Heart right ventricle (tissue), 16 donors: ENCODE measurements around the gene CD59. TPM values are rescaled to one million over a fixed set of nuclear protein-coding genes. Genes with fewer than 3 reads are reported as not detected.

ENCODE experiments used
- ATAC-seq, 8 donors: fragments of 200-7000 bp; cut with Tn5 transposase; one replicate each; pipeline ENCODE4 v1.9.1; 2020; ENCODE audit warnings: mild to moderate bottlenecking in 8 of 8, moderate library complexity in 8 of 8, moderate number of reproducible peaks in 1 of 8
- DNase-seq, 2 donors: peaks; one replicate each; pipeline ENCODE4 v3.0.0-alpha.2; 2020
- H3K27ac ChIP-seq, 10 donors: fragments of 200-600 bp; sonication (generic) in 2 of 10; one replicate each; pipeline versions ENCODE4 v1.5.0 to v1.8.0; 2020 to 2022; ENCODE audit warnings: mild to moderate bottlenecking in 3 of 10
- H3K27me3 ChIP-seq, 7 donors: fragments of 200-600 bp; one replicate each; pipeline ENCODE4 v1.8.0; 2021 to 2022; ENCODE audit warnings: mild to moderate bottlenecking in 2 of 7
- H3K36me3 ChIP-seq, 9 donors: fragments of 200-600 bp; sonication (generic) in 1 of 9; one replicate each; pipeline versions ENCODE4 v1.5.0 to v1.8.0; 2020 to 2022; ENCODE audit warnings: mild to moderate bottlenecking in 2 of 9
- H3K4me1 ChIP-seq, 9 donors: fragments of 200-600 bp; sonication (generic) in 1 of 9; one replicate each; pipeline versions ENCODE4 v1.5.0 to v1.8.0; 2020 to 2022; ENCODE audit warnings: mild to moderate bottlenecking in 4 of 9
- H3K4me3 ChIP-seq, 10 donors: fragments of 200-600 bp; sonication (generic) in 2 of 10; one replicate each; pipeline versions ENCODE4 v1.5.0 to v1.8.0; 2020 to 2022; ENCODE audit warnings: mild to moderate bottlenecking in 7 of 10, moderate library complexity in 2 of 10
- H3K9me3 ChIP-seq, 11 donors: fragments of 200-600 bp in 10 of 11; sonication (generic) in 2 of 11; one replicate each; pipeline versions ENCODE4 v1.5.0 to v1.8.0; 2013 to 2022; ENCODE audit warnings: mild to moderate bottlenecking in 2 of 11, control low read depth in 1 of 11, moderate library complexity in 1 of 11
- WGBS, 2 donors: extraction: QIAGEN DNeasy Blood & Tissue Kit; methylation state at CpG; one replicate each; pipeline ENCODE4 v1.1.7; 2013; ENCODE audit warnings: inconsistent platforms in 1 of 2; 5-methylcytosine and 5-hydroxymethylcytosine counted together
- intact Hi-C, 10 donors: fragments of 100-400 bp; cut with DNase I; formaldehyde crosslinking; loops; one replicate each; pipeline versions ENCODE4 v1.11.1 to v1.14.2; 2022
- polyA plus RNA-seq, 2 donors: library from polyadenylated mRNA; stranded (reverse); fragments of 200-250 nt; gene quantifications; one replicate each; pipeline ENCODE4 v1.2.3, GENCODE V29; 2013
- total RNA-seq, 10 donors: library from RNA; stranded (reverse); fragmentation: NEBNext Ultra II Directional in 3 of 10; extraction: Animal tissue kit (Norgen Biotek cat#: 25700) in 3 of 10; gene quantifications; one replicate each; pipeline versions ENCODE4 v1.2.1 to v1.2.4, GENCODE V29; 2021 to 2023
- TF ChIP-seq, protein P1 (sequence below), 9 donors: fragments of 200-600 bp; sonication (generic) in 2 of 9; IDR thresholded peaks; one replicate each; pipeline versions ENCODE4 v1.5.0 to v1.8.0; 2021 to 2022; ENCODE audit warnings: antibody characterized with exemption in 9 of 9, mild to moderate bottlenecking in 5 of 9, moderate library complexity in 1 of 9
- donor health status: Arrhythmogenic right ventricular cardiomyopathy.
- donor health status: ischemic (EF 13 %, LVEDD 7.1; RV severe dilation, severe dysfunction).
- donor health status: healthy with polysubstance abuse.
- donor health status: DM: no; HTN: yes; CAD: no.
- donor health status: DM: no; HTN: no; CAD: no.
- donor health status: ischemic (EF 25% LVEDD 6.9; RV normal size, moderate dysfunction).
- donor health status: ischemic (EF 25% LVEDD 5.7; RV mildly dilated, moderate dysfunction).
- donor health status: healthy.
- donor health status: DM: yes; HTN: yes; CAD: no.
- donor health status: Ischemic cardiomyopathy.
- donor health status: ischemic (EF 35%, LVEDD 5.7; RV mildly dilated, moderate dysfunction).
- donor health status: nonischemic (EF 11% LVEDD 7.7; RV severe dilation, severe dysfunction).
- donor health status: DM: yes; HTN: yes; CAD: no.
- donor health status: PGD.
- donor health status: ischemic (EF 29% LVEDD 5.4; RV normal size, mild dysfunction).
- donor health status: nonischemic (EF 23%, LVEDD 6.1; RV moderate dilation, normal function).

CD59 gene
- total and polyA plus RNA-seq, 12 donors = 120 to 1,261 (median 753) TPM

DNA sequence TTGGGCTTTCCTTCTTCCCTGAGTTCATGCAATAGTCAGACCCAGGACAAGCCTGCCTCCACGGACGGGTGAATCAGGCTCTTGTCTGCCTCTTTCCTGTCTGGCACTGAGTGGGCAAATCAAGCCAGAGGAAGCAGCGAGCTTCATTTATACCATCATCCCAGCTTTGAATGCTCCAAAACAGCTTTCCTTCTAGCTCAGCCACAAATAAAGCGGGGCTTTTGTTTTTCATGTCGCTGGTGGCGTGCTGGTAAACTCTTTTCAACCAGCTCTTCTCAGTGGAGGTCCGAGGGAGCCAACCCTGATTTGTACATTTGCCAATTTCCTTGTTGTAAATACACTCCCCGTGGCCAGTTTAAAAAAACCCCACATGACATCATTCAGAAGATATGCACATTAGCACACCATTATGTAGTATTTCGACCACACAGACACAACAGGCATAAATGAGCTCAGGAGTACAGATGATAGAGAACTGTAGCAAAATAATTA lies 44.2 kb downstream of the CD59 start:
- Histone ChIP-seq H3K36me3 (no peaks in the 10 kb centered on the region), H3K4me1 (peaks cover 27 to 83% (median 71%) of the 10 kb centered on the region in 9 donors), H3K9me3 (peaks cover 0 to 5% (median 0%) of the 10 kb centered on the region in 11 donors), H3K27me3 (no peaks in the 10 kb centered on the region), H3K4me3 (peak overlapping the region in 3 of 10 donors; percentile 11 to 24 (median 20)), H3K27ac (peak overlapping the region; percentile 81 to 94 (median 86))
- ATAC-seq (peak; percentile 46 to 64 (median 60)), DNase-seq (peak in 1 of 2 donors; percentile 76)
- WGBS, 2 donors = 21 to 24% methylated on average over 9 of the region's 9 CpGs
- TF ChIP-seq, protein P1, sequence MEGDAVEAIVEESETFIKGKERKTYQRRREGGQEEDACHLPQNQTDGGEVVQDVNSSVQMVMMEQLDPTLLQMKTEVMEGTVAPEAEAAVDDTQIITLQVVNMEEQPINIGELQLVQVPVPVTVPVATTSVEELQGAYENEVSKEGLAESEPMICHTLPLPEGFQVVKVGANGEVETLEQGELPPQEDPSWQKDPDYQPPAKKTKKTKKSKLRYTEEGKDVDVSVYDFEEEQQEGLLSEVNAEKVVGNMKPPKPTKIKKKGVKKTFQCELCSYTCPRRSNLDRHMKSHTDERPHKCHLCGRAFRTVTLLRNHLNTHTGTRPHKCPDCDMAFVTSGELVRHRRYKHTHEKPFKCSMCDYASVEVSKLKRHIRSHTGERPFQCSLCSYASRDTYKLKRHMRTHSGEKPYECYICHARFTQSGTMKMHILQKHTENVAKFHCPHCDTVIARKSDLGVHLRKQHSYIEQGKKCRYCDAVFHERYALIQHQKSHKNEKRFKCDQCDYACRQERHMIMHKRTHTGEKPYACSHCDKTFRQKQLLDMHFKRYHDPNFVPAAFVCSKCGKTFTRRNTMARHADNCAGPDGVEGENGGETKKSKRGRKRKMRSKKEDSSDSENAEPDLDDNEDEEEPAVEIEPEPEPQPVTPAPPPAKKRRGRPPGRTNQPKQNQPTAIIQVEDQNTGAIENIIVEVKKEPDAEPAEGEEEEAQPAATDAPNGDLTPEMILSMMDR (IDR thresholded peaks at IDR 0.05) = no peak
- intact Hi-C loops = loop anchor here in 8 of 10 donors (2.0 to 10.0 kb wide), 6 partner anchors 43 to 527 kb away; partner anchors contain the start of genes HIPK3 (in 3 of the 8), CD59 (in 2 of the 8) and CSTF3 (in 2 of the 8)

DNA sequence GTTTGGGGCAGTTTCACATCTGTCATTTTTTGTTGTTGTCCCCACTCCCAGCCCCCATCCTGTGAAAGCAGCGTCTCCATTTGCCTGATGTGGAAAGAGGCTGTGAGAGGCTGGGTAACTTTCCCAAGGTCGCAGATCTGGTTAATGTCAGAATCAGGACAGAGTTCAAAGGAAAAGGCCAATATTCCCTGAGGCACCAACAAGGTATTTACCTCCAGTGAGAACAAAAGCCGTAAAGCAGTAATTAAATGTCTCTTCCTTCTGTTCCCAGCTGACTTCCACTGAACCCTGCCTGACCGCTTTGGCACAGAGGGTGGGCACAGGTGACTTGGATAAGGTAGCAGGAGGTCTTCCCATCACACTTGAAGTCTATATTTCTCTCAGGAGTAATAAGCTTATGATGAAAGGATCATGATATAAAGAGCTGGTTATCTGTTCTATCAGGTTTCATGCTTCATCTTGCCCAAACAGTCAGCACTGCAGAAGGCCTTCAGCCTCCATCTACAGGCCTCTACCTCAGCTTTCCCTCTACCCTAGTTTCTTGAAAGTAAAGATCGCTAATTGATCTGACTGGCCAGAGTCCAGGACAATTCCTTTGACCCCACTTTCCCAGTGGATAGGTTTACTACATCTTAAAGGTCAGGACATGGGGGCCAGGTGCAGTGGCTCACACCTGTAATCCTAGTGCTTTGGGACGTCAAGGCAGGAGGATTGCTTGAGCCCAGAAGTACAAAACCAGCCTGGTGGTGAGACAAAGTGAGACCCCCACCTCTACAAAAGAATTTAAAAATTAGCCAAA lies 45.0 kb downstream of the CD59 start:
- TF ChIP-seq, protein P1 (IDR thresholded peaks at IDR 0.05) = no peak
- DNase-seq = no peak
- Histone ChIP-seq H3K27ac (peak overlapping the region; percentile 81 to 94 (median 86)), H3K4me3 (no peak overlapping the region), H3K4me1 (peaks cover 27 to 81% (median 68%) of the 10 kb centered on the region in 9 donors), H3K27me3 (no peaks in the 10 kb centered on the region), H3K36me3 (no peaks in the 10 kb centered on the region), H3K9me3 (peaks cover 0 to 6% (median 0%) of the 10 kb centered on the region in 11 donors)
- intact Hi-C loops = loop anchor here in 8 of 10 donors (2.0 to 10.0 kb wide), 6 partner anchors 44 to 526 kb away; partner anchors contain the start of genes HIPK3 (in 3 of the 8), CD59 (in 2 of the 8) and CSTF3 (in 2 of the 8)
- WGBS, 2 donors = 61 to 67% methylated on average over 6 of the region's 6 CpGs
- peak in 4 of 8 donors; percentile 13 to 32 (median 18) for ATAC-seq

GRCh38 chr11:33690290-33691065 lies 45.7 kb downstream of the CD59 start:
- H3K27ac ChIP-seq = peak overlapping the region; percentile 81 to 94 (median 86)
- peak; percentile 55 to 74 for DNase-seq
- H3K4me3 ChIP-seq = no peak overlapping the region
- H3K27me3 ChIP-seq = no peaks in the 10 kb centered on the region
- TF ChIP-seq, protein P1 (IDR thresholded peaks at IDR 0.05) = no peak
- no peaks in the 10 kb centered on the region for H3K36me3 ChIP-seq
- 42 to 43% methylated on average over 8 of the region's 8 CpGs for WGBS, 2 donors
- H3K9me3 ChIP-seq = peaks cover 0 to 6% (median 0%) of the 10 kb centered on the region in 11 donors
- ATAC-seq = peak; percentile 60 to 93 (median 87)
- intact Hi-C loops = loop anchor here in 8 of 10 donors (2.0 to 10.0 kb wide), 6 partner anchors 44 to 526 kb away; partner anchors contain the start of genes HIPK3 (in 3 of the 8), CD59 (in 2 of the 8) and CSTF3 (in 2 of the 8)
- peaks cover 27 to 78% (median 63%) of the 10 kb centered on the region in 9 donors for H3K4me1 ChIP-seq
